ENCODE results near the gene SPINK14.

DNA sequence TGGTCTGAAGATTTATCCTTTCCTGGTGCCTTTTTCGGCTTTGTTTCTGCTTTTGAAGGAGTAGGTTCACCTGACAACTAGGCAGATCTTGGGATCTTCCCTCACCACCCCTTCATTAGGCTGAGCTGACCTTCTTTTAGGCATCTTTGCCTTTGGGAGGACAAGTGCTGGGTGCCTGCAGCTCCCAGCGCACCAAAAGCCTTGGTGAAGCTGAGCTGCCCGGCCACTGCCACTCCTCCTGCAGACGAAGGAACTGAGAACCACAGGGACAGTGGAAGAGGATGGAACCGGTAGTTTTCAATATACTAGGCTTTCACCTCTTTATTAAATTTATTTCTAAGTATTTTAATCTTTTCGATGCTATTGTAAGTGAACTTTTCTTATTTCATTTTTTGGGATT lies 53.2 kb downstream of the SPINK14 start:
- TF ChIP-seq, protein P1, sequence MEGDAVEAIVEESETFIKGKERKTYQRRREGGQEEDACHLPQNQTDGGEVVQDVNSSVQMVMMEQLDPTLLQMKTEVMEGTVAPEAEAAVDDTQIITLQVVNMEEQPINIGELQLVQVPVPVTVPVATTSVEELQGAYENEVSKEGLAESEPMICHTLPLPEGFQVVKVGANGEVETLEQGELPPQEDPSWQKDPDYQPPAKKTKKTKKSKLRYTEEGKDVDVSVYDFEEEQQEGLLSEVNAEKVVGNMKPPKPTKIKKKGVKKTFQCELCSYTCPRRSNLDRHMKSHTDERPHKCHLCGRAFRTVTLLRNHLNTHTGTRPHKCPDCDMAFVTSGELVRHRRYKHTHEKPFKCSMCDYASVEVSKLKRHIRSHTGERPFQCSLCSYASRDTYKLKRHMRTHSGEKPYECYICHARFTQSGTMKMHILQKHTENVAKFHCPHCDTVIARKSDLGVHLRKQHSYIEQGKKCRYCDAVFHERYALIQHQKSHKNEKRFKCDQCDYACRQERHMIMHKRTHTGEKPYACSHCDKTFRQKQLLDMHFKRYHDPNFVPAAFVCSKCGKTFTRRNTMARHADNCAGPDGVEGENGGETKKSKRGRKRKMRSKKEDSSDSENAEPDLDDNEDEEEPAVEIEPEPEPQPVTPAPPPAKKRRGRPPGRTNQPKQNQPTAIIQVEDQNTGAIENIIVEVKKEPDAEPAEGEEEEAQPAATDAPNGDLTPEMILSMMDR (IDR thresholded peaks at IDR 0.05), result no peak
- TF ChIP-seq POLR2AphosphoS5 (IDR thresholded peaks at IDR 0.05), result no peak
